Epidermal melanocyte (primary cell): ENCODE measurements around the gene CAPN9.
"Not testable (repeated sequence)": the region's sequence is repeated elsewhere in the genome, so short reads cannot be mapped to it uniquely, and the experiment has no call there.

Experiments used
- DNase-seq: peaks from one replicate; pipeline ENCODE4 v3.0.0; 2011; ENCODE audit warnings: low spot score; ENCODE audit not compliant: insufficient read length

Gene CAPN9

DNA sequence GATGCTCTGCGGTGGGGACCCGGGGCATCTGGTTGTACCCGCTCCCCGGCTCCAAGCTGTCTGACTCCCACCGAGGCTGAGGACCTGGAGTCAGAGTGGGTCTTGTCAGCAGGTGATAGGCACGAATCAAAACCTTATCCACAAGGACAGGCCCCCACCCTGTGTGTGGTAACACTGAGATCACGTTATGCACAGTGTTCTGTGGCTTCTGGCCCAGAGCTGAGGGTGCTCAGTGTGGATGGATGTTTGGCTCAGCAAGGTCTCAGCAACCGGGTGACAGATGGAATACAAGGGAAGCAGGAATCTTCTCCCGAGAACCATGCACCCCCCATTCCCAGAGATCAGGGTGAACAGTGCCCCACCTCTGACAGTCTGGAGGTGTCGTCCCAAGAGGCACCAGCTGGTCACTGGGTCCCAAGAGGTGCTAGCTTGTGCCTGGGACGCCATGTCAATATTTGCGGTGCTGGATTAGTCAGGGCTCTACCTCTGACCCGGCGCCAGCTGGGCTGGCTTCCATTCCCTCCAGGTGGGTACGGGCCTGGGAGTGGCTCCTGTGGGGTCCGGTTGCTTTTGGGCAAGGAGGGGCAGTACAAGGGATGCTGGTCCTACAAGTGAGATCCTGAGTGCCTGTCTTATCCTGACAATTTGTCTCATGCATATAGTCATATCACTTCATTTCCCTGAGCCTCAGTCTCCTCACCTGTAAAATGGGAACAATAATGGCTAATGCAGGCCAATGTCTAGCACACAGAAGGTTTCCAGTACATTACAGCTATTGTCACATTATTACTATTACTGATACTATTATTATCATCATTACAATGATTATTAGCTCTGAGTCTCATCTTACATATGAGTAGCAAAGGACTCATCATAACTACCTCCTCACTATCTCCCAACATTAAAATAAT lies 957 bp downstream of the CAPN9 start:
- no peak for DNase-seq

DNA sequence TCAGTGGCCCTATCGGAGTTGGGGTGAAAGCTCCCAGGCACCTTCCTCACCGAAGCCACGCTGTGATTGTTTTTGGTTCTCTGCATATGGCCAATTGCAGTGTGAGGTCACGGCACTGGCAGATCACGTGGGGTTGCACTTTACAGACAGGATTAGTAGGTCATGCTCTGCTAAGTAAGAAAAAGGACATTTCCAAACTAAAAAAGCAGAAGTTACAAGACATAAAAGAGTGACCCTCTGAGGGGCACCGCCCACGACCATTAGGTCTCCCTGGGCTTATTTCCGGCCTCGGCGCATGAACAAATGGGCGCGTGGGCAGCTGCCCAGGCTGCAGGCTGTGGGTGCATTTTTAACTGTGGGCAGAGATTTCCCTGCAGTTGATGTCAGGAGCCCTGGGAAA lies 2.0 kb downstream of the CAPN9 start:
- no peak for DNase-seq

DNA sequence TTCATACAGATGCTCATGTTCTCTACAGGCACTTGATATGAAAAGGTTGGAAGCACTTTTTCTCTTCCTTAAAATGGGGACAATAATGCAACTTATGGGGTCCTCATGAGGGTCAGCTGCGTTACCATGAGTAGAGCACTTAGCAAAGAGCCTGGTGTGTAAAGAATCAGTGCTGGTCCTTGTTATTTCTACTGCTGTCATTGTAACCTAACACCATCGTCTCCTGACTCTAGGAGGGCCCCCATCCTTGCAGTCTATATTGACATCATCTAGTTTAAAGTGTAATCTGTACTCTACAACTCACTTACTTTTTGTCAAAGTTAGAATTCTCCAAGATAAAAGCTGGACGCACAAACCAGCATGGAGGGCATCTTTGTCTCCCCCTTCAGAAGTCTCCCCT lies 2.4 kb downstream of the CAPN9 start:
- DNase-seq: no peak

DNA sequence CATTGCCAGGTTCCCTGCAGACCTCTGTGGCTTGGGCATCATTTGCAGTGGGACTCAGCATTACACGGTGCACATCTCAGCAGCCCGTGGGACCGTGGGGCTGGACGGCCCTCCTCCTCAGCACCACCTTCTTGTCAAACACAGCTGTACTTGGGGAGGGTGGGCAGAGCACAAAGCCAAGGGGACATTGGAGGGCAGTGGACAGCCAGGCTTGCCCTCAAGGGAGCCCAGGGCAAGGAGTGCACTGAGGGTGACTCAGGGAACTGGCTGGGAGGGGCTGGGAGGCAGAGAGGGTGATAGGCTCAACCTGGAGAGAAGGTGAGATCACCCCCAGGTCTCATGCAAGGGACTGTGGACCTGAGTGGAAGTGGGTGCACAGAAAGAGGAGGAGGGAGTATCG lies 3.4 kb downstream of the CAPN9 start:
- no peak for DNase-seq

DNA sequence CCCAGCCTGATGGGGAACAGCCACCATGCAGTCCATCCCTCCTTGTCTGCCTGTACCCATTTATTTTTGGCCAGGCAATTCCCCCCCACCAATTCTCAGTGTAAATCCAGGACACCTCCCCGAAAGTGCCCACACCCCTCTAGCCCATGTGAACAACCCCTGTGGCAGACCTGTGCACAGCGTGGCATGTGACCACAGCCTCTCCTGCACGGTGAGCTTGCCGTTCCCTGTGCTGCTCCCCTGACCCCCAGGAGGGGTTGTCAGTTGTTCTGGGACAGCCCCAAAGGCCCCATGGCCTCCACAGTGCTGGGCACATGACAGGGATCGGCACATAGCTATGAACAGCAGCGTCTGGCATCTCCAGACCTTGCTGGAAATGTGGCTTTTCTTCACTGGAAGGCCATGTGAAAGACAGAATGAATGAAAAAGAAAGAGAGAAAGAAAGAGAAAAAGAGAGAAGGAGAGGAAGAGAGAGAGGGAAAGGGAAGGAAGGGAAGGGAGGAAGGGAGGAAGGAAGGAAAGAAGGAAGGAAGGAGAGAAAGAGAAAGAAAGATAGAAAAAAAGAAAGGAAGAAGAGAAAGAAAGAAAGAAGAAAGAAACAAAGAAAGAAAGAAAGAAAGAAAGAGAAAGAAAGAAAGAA lies 3.9 kb downstream of the CAPN9 start:
- no peak for DNase-seq

DNA sequence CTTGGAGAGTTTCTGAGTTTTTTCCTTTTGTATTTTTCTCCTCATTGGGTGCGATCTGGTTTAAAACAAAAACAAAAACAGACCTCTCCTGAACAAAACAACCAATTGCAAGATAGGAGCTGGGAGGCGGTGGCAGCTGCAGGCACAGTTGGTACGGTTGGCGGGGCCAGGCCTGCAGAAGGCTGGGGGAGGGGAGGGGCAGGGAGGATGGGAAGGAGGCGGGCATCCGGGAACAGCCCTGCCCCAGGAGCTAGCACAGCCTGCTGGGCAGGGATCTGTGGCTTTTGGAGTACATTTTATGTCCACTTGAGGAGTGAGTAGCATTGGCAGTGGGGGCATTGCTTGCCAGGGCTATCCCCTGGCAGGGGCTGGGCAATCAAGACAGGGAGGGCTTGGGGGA lies 5.2 kb downstream of the CAPN9 start:
- DNase-seq: no peak

DNA sequence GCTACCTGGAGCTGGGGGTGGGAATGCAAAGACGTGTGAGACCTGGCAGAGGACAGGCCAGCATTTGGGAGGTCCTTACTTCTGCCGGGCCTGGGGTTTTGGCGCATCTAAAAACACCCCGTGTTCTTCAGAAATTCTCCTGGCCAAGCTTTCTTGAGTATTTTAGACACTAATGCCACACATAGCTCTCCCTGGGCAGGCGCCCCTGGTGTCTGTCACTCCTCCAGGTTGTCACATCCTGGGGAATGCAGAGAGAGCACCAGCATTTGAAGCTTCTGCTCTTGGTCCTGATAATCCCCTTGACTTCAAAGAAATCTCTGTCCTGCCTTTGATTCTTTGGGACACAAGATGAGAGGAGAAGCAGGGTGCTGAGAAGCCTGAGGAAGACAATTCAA lies 6.0 kb downstream of the CAPN9 start:
- no peak for DNase-seq

DNA sequence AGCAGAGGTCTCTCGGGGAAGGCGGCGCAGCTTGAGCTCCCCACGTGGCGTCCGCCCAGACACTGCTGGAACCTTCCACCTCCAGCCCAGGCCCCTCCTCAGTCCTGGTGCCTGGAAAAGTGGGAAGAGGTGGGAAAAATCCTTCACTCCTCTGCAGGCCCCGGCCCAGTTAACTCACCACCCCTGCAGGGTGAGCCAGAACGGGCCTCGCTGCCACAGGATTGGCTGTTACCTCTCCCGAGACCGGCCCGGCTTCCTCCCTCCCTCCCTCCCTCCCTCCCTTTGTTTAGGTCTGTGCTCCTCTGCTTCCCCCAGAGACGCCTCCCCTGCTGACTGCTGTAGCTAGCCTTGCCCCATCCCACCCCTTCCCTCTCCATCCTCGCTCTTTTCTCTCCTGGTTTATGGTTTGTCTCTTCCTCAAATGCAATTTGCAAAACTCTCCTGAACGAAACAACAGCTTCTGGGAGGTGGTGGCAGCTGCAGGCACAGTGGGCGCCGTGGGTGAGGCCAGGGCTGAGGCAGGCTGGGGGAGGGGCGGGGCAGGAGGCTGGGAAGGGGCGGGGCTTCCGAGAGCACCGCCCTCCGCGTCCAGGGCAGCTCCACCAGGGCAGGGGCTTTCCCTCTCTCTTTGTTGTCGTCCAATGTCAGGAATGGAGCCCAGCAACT lies 6.5 kb downstream of the CAPN9 start:
- DNase-seq: no peak

DNA sequence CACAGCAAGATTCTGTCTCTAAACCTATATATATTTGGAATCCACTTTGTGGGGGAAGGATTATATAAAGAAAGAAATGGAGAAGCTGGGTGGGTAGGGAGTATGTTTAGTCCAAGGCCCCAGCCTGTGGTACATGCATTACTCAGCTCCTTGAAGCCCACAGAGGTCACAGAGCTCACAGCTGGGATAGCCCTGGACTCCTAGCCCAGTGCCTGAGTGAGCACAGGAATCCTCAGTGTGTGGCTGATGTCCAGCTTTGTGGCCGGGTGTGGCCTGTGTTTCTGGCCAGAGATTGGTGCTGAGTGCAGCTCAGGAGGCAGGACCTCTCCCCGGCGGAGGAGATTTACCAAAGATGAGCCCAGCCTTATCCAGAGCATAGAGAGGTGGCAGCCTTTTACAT lies 7.6 kb downstream of the CAPN9 start:
- DNase-seq: no peak

DNA sequence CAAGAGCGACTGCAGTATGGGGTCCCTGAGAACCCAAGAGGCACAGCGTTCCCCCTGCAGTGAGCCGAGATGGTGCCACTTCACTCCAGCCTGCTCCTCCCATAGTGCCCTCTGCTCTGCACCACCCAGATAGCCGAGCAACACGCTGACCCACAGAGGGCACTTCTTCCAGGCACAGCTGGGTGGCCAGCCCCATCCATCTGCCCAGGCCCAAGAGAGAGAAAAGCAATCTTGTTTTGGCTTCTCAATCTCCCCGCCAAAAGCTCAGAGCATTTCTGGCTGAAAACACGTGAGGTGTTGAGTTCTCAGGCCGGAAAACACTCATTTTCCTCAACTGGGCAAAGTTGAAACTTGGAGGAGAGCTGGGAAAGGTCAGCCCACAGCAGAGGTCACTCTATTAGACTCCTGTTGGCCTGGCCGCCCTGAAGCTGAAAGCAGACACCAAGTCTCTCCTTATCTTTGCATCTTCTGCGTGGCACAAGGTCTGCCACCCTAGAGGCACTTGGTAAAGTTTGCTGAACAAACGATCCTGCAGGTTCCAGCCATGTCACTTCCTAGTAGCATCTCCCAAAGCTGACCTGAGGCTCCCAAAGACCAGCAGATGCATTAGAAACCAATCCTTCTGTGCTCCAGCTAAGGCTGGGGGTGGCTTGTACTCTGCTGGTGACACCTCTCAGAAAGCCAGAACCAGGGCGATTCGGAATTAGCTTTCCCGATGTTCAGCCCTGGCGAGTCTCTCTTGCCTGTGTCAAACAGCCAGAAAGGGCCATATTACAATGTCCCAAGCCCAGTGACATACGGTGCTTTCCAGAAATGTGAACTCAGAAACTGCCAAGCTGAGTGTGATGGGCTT lies 10.9 kb downstream of the CAPN9 start:
- DNase-seq: no peak

DNA sequence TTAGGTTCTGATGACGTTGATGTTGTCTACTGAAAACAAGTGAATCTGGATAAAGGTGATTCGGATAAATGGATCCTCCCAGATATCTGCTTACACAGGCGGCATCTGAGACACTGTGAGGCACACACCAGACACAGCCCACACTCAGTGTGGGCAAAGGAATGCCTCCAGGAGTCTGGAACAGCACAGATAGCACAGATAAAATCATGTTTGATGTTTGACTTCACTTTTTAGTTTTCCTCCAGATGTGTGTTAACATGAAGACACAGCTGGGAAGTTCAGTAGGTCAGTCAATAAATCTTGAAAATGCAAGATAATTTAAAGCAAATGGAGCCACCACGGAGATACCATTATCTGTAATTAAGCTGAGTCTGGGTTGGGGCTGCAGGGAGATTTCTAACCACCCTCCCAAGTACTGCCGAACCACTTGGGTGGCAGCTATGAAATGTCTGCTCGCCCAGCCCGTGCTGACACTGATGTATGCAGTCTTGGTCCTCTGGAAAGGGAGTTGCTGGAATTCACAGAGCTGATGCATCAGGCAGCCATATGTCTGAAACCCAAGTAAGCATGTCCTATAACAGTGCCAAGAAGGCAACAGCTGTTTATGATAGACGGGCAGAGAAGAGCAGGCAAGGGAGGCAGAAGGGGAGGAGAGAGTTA lies 11.7 kb downstream of the CAPN9 start:
- DNase-seq: no peak

DNA sequence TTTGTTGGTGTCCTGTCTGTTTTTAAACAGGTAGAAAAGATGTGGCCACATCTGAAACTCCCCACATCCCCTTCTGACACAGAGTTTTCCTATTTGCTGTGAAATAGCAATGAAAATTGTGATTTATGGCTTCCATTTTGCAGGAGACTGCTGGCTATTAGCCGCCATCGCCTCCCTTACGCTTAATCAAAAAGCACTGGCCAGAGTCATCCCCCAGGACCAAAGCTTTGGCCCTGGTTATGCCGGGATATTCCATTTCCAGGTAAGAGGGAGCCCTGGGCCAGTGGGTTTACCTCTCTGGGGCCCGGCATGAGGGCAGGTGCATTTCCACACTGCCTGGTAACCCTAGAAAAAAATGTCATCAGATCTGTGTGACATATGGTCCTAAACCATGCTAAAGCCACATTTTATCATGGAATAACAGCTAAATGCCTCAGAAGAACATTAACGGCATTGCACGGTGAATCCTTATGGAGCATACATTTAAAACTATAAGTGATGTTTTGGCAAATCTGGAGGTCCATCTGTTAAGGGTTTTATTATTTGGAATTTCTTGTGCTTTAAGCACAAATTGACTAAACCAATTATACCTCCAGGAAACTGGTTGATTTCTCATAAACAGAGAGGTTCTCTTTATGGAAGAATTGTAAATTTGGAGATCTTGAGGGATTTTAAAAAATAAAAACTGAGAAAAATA lies 12.3 kb downstream of the CAPN9 start:
- no peak for DNase-seq

DNA sequence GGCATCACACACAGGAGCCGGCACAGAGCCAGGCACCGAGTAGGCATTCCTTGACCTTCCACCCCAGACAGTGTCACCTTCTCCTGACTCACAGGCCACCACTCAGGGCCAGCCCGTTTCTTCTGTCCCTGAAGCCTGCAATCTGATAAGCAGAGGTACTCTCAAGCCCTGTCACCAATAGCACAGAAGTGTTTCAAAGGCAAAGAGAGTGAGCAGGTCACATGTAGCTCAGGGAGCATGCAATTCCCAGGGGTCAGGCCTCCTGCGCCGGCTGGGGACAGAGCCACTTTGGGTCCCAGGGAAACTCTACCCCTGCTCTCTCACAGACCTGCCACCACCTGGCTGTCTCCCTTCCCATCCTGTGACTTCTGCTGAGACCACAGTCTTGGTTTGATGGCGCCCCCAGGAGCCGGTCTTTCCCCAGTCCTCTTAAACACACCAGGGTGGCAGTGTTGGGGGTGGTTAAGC lies 13.2 kb downstream of the CAPN9 start:
- DNase-seq: no peak

DNA sequence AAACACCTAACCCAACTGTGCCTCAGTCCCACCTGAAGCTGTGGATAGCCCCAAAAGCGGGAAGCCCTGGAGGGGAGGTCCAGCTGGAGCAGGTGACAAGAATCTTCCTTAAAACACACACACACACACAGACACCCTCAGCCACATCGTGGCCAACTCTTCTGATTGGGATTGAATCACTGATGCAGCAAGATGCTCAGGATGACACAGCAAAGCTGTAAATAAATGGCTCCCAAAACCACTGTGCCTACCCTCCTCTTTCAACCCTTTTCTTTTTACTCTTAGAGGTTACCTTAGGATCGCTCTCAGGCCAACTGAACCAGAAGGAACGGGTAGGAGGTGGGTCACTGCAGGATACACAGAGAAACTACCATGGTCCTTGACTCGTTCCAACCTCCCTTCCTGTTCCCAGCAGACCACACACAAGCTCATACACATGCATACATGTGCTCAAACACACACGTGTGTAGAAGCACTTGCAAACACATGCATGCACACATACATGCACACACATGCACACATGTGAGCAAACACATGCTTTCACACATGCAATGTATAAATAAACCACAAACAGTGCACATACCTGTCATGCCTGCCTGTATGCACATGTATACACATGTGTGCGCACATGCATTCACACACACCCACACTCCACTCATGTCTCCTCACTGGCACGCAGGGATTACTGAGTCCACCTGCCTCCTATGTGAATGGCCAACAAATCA lies 14.4 kb downstream of the CAPN9 start:
- no peak for DNase-seq

DNA sequence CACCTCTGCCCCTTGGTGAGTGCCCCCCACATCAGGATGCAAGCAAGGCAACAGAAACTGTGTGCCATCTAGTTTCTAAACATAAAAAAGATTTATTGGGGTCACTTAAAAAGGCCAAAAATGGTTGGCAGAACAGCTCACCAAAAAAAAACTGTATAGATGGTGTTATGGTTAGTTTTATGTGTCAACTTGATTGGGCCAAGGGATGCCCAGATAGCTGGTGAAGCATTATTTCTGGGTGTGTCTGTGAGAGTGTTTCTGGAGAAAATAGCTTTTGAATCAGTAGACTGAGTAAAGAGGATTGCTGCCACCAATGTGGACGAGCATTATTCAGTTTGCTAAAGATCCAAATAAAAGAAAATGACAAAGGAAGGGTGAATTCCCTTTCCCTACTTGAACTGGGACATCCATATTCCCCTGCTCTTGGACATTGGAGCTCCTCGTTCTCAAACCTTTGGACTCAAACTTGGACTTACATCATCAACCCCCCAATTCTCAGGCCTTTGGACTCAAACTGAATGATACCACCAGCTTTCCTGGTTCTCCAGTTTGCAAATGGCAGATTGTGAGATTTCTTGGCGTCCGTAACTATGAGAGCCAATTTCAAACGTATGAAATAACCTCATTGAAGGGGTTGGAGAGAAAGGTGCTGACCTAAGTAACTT lies 16.9 kb downstream of the CAPN9 start:
- DNase-seq: no peak

DNA sequence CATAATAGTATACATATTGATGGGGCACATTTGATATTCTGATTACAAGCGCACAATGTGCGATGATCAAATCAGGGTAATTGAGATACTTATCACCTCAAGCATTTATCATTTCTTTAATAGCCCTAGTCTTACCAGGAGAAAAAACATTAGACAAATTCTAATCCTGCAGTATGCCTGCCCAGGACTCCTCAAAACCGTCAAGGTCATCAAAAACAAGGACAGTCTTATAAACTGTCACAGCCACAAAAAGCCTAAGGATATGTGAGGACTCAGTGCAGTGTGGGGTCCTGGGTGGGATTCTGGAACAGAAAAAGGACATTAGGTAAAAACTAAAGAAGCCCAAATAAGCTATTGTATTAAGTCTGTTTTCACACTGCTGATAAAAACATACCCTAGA lies 19.1 kb downstream of the CAPN9 start:
- DNase-seq: no peak

DNA sequence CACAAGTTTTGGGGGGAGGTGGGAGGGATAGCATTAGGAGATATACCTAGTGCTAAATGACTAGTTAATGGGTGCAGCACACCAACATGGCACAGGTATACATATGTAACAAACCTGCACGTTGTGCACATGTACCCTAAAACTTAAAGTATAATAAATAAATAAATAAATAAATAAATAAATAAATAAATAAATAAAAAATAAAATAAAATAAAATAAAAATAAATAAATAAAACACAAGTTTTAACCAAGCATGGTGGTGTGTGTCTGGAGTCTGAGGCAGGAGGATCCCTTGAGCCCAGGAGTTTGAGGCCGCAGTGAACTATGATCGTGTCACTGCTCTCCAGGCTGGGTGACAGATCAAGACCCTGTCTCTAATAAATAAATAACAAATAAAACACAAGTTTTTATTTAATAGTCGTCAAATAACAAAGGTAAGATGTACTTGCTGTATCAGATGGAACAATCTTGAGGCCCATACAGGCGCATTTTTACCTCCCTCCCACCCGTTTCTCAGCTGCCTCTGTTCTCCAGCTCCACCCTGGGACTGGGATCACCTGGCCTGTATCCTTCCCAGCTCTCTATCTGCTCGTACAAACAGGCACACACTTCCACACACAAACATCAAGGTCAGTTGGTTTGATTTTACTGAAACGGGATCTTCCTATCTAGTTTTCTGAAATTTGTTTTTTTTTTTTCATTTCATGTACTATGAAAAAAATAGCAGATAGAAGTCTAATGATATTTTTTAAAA lies 20.8 kb downstream of the CAPN9 start:
- DNase-seq: not testable (repeated sequence)

DNA sequence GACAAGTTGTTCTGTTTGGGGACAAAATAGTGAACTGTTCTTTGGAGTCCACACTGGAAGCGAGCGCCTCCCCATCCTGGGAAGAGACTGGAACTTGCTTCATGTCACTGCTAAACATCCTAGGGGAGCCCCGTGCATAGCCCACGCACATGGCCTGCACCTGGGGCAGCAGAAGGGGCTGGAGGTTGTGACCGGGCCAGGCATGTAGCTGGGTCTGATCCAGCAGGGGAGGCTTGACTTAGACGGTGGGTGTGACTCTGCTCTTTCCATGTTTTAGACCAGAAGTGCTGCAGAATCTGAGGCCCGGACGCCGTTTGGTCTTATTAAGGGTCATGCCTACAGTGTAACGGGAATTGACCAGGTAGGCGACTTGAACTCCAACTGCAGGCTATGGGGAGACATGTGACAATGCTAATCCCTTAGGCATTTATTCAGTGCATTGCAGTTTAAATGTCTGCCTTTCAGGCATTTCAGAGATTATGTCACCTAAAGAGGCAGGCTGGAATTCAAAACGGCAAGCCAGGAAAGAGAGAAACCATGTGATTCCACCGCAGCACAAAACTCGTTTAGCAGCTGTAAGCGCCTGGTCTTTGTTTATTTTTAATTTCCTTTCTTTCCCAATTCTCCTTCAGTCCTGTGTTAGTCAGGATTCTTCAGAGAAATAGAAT lies 21.8 kb downstream of the CAPN9 start:
- peak; percentile 44 for DNase-seq
